GM18861 (cell line): ENCODE measurements around the gene PTPRG.

Source experiments
- ATAC-seq: cut with Tn5 transposase; IDR thresholded peaks from one replicate; pipeline ENCODE4 v1.9.1; 2021; ENCODE audit not compliant: unreplicated experiment

Gene PTPRG

DNA sequence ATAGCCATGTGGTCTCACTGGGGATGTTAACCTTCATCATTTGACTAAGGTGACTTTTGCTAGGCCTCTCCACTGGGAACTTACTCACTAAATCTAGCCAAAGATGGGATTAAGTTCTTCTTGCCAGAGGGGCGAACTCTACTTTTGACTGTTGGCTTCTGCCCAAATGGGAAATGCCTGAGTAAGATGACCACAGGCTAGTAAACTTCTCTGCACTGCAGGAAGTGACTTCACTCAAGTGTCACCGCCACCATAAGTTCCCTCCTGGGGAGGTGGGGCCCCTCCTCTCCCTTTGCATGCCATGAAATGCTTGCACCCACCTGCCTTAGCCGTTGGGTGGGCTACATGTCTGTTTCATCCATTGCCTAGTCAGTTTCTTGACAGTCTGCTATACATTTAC, 423.6 kb downstream of the PTPRG start:
- no peak for ATAC-seq

DNA sequence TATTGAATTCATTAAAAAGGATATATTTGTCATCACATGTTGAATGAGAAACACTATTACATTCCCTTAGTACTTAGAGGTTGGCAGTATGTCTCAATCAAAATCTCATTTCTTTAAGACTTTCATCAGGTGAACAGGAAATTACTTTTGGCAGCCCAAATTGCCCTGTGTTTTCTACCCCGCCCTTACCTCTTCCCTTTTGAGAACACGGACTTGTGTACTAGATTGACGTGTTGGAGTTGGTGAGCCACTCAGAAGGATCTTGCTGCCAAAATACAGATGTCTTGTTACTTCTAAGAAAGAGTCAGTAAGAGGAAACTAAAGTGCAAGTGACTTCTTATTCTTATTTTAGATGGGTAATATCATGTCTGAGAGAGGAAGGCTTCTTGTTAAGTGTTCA, 425.1 kb downstream of the PTPRG start:
- ATAC-seq: no peak

DNA sequence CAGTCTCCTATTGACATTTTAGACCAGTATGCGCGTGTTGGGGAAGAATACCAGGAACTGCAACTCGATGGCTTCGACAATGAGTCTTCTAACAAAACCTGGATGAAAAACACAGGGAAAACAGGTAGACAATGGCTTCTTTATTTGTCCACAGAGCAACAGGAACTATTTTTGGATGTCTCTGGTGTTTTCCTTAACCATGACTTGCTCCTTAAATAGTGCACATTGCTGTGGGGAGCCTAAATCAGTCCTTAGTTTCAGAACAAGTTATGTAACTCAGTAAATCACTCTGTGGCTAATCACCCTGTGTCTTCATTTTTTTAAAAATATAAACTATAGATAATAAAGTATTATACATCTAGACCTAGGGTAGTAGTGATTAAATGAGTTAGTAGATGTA, 428.3 kb downstream of the PTPRG start:
- ATAC-seq: no peak

DNA sequence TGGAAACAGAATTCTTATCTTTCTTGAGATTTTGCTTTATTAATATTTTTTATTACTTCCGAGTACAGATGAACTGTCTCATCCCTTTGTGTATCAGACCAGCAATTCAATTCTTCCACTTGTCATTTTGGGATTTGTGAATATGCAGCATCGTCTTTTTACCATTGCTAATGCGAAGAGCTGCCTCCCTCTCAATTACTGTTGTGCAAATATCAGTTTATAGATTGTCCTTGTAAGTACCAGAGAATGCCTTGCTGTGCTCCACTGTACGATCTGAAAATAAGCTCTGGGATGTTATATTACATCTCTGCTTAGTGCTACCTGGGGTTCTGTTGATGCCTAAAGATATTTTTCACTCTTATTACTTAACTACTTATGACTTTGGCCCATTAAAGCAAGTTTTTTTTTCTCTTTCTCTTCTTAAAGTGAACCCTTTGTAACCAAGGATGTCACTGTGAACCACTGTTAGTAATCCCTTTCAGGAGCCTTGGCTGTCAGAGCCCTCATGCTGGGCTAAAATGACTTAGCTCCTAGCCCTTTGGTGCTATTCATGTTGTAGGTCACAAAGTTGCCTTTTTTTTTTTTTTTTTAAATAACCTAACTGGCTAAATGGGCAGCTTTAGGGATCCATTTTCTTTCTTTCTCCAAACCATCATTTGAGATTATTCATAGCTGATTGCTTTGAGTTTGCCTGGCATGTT, 429.1 kb downstream of the PTPRG start:
- no peak for ATAC-seq

DNA sequence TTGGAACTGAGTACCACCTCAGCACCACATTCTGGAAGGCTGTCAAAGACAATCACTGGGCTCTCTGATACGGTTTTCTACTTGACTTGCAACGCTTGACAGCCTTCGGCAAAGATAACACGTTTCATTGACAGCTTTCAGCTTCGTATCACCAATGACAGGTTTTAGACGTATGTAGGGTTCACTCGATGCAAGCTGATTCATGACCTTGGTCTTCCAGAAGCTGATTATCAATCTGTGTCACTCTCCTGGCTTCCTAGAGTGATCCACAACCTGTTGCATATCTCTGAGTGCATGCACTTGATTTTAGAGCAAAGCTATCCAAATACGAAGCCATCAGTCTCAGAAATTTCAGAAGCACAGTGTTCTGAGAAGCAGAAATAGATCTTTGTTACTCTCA, 430.3 kb downstream of the PTPRG start:
- no peak for ATAC-seq

DNA sequence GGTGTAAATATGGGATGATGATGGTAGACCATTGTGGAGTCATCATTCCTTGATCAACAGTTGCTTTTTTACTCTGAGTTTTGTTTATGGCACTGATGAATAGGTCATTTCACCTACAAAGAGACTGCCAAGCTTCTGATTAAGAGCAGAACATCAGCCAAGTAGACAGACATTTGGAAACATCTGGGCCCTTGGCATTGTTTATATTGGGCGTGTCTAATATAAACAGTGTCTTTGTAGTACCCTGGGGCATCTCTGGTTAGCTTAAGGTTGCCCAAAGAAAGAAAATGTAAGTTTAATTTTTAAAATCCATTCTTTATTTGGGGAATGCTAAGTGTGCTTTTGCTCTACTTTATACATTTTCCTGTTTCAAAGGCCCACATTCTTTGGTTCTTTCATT, 435.0 kb downstream of the PTPRG start:
- ATAC-seq: no peak

DNA sequence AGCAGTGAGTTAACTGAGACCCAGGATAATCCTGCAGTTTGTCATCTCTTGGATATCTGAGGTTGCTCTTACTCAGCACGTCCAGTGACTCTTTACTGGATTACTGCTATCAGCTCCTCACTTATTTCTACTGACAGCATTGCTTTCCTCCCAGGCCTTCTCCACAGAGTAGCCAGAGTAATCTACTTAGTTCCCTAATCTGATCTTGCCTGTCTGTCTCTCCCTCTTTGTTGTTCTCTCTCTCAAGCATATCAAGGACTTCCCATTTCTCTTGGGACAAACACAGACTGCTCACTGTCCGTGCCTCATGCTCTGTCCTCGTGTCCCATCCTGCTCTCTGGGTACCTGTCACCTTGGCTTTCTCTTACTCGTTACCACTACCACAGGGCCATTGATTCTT, 435.7 kb downstream of the PTPRG start:
- ATAC-seq: no peak

DNA sequence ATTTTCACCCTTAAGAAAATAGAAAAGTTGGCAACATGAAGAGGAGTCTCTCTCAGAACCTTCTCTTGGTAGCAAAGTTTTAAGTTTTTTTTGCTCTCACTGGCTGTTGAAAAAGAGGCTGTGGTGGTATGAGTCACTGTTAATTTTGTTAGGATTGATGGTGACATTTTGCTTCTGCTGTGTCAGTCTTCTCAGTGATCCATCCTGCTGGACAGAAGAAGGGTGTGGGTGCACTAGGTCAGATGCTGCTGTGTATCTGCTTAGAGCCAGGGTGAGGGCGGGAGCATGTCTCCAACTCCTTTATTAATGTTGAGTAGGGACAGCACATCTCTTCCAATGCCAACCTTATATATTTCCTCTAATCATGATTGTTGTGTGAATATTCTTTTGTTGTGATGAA, 442.5 kb downstream of the PTPRG start:
- no peak for ATAC-seq

DNA sequence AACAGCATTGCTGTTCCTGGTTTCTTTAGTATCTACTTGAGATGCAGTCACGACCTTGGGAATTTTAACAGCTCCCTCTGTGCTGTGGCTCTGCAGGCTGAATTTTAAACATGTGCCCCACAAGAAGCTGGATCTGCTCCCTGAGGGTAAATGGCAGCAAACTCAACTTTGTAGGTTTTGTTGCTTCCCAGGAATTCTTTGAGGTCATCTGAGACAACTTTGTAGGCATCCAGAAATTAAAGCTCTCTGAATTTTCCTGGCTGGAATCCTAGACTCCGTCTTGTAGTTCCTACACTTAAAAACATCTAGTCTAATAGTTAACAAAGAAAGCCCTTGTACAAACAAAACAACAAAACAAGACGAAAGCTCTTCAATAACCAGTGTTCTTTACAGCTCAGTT, 445.7 kb downstream of the PTPRG start:
- ATAC-seq: no peak

DNA sequence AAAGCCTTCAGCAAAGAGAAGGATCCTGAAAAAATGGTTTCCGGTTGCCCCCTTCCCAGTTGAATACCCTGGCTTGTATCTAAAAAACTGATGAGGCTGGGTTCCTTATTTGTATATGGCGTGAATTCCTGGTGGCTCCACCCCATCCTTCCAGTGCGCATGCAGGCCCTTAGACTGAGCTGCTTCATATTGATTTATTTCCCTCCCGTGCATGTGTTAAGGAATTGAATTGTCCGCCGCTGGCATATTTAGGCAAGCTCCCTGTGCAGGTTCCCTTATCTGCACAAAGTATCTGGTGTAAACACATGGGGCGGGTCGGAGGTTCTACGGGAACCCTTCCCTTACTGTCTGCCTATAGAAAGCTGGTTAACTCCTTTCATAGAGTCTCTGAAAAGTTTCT, 449.6 kb downstream of the PTPRG start:
- no peak for ATAC-seq

DNA sequence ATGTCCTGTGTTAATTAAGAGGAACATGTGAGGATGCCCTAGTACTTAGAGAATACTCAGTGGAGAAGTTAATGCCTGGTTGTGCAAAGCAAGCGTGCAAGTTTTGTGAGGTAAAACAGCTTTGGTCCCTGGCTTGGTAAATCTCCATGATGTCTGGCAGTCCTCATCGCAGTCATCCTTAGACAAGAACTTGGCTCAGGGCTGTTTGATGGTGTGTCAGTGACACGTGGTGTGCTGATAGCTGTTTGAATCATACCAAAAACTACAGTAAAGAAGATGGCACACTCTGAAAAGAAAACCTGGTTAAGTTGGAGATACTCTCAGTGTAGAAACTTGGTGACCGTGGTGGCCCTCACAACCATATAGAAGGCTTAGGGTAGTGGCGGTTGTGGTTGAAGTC, 450.3 kb downstream of the PTPRG start:
- ATAC-seq: no peak

DNA sequence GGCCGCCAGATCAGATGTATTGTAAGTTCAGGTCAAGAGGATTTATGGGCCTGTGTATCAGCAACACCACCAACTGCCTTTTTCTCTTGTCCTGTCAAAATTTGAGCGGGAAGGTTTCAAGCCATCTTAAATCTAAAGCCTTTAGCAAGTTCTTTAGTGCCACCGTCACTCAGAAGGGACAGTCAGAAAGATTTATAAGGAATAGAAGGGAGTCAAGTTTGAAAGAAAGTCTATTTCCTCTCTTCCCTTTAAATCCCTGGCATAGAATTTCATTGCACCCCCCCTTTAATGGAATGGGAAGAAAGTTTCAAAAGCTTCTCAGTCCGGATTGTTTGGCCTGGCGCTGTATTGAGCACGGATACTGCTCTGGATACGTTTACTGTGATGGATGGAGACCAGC, 452.6 kb downstream of the PTPRG start:
- ATAC-seq: no peak

DNA sequence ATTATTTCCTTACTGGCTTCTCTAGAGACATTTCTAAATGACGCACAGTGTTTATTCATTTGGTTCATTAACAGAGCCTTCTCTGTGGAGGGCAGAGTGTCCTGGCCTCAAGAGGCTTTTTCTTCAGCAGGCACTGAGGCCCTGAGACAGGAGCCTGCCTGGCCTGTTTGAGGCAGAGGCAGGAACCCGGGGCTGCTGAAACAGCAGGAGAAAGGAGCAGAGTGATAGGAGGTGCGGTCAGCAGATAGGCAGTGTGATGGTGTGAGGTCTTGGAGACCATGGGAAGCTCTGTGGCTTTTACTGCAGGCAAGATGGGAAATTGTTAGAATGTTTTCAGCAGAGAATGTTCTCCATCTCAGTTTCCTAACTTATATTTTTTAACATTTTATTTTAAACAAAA, 453.7 kb downstream of the PTPRG start:
- no peak for ATAC-seq

DNA sequence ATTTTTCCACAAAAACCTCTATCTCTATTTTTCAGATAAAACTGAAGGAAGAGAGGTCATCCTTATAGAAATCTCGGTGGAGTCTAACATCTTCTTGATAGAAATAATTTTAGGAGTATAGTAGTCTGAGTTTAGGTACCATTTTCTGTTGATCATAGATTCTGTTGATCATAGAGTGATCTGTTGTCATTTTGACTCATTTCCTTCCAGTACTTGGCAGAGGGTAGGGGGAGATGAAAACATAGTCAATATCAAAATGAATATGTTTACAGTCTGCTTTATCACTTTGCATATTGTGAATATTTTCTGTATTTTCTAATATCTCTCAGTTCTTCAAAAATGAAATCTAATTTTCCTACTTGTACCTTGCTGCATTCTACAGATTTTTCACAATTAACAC, 458.5 kb downstream of the PTPRG start:
- ATAC-seq: no peak

DNA sequence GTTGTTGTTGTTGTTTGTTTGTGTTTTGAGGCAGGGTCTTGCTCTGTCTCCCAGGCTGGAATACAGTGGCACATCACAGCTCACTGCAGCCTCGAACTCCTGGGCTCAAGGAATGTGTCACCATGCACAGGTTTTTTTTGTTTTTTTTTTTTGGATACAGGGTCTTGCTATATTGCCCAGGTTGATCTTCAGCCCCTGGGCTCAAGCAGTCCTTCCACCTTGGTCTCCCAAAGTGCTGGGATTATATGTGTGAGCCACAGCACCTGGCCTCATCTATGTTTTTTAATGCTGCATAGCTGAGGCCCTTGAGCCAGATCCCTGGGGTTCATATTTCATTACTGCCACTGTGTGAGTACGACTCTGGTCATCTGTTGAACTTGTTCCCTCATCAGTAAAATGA, 459.3 kb downstream of the PTPRG start:
- ATAC-seq: no peak

DNA sequence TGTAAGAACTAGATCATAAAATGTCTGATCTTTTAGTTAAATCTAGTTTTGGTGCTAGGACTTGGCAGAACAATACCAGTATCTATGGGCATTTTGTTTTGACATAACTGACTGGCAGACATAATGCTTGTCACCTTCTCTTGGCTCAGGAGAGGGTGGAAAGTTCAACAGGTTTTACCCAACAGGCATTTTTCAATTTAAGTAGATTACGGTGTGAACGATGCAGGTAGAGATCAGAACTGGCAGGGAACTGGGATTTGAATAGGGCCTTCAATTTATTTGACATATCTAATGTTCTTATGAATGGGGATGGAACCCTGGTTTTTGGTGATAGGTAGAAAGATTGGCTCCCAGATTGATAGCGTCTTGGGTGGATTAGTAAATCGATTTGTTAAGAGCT, 460.9 kb downstream of the PTPRG start:
- ATAC-seq: no peak

DNA sequence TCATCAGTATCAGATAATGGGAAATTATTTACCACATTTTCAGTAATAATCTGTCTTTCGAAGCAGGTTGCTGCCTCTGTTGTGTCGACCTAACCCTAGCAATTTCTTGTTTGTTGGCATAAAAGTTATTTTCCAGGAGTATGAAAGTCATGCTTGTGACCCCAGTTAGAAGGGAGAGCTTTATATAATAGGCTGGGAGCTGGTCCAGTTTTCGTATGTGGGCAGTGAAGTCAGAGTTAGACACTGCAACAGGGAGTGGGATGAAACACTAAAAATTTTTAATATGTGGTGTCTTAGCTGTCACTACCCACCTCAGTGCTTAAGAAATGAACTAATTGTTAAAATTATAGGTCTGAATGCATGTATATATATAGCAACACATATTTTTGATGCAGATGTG, 463.5 kb downstream of the PTPRG start:
- no peak for ATAC-seq

DNA sequence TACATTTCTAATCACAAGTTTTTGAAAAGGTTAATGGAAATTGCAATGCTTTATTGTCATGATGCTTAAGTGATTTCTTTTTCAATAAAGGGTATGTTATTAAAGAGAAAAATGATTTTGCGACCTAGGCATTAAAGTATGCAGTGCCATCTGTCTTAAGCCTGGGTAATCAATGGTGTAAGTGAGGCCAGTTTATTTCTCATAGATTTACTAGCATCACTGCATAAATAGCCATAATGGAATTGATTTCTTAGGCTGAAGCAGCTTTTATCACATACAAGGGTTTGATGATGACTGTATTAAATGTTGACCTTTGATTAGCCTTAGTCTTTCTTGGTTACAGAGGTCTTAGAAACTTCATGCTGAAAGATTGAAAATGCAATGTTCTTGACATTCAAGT, 464.5 kb downstream of the PTPRG start:
- no peak for ATAC-seq

DNA sequence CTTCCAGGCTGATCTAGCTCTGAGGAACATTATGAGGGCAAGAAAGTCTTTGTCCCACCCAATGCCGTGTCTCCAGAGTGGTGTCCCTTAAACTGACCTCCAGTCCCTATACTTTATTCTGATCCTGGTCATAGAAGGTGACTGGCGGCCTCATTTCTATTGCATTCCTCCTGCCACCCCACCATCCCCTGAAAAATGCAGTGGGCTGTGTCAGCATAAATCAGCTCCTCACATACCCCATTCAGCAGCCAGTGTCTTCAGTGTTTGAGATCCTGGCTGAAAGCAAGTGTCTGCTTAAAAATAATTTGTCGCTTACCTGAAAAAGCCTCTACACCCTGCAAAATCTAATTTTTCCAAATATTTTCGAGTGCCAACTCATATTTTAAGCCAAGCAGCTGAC, 465.9 kb downstream of the PTPRG start:
- no peak for ATAC-seq

DNA sequence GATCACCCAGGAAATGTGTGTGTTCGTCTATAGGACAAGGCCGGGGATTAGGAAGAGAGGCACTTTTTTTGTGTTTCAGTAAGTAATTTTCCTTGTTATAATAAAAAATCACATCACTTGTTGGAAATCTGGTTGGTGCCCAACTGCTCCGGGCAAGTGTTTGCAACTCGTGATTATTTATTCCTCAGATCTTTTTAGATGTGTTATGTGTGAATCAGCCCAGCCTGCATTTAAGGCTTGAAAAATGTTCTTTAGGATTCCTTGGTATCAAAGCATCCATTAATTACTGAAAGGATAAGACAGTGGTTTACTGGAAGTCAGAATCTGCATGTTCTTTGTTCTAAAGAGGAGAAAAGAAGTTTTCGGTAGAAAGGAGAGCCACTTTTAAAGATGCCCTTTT, 466.4 kb downstream of the PTPRG start:
- ATAC-seq: no peak

DNA sequence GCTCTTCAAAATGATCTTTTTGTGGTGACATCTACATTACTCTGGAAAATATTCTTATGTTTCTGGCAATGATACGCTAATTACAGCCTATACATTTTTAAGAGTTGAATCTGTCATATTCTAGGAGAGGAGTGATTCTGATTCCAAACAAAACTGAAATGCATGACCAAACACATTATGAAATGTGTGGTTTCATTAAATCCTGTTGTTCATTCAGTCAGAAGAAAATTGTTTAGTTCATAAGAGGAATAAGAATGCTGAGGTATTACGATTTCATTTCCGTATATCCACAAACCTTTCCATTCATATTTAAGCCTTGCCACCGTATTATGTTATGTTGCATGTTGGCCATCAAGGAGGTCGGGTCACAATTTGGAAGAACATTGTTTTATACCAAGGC, 466.9 kb downstream of the PTPRG start:
- no peak for ATAC-seq

DNA sequence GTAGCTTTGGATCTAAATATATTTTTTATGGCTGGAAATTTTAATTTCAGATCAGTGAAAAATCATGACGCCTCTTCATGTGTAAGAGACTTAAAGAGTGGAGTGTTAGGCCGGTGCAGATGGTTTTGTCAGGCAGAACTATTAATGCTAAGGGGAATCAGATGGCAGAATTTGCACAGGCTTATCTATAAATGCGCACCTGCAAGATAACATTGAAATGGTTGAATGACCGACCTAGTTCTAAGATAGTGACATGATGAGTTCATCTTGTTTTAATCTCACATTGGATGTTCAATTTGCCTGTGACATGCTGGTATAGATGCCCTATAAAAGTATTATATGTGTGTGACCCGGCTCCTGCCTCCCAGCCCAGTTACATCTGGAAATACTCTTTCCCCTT, 471.4 kb downstream of the PTPRG start:
- ATAC-seq: no peak

DNA sequence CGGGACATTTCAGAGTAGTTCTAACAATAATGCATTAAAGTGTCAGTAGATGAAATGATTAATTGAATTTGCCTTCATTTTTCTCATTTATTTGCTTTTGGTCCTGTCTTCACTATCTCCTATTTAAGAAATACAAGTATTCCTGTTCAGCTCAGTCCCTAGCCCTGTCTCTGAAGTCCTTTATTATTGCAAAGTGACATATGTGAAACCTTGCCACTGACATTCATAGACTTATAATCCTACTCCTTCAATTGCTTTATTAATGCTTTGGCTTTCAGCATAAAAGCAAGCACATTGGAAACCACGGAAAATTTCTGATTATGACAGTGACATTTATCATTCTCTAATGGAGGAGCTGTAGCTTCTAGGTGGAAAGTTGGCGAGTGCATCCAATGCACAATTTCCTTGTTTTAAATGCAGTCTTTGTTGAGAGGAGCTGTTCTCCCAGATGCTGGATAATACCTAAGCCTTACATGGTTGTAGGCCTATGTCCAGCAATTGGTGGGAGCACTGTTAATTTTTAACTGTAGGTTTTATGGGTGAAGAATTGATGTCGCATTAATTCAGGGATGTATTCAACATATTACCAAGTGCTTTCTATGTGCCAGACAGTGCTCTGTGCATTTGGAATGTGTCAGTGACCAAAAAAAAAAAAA, 474.2 kb downstream of the PTPRG start:
- ATAC-seq: no peak
